Measurements from ENCODE around the gene SSNA1.
A peak's percentile ranks its signal among the peaks of the same experiment; 100 is the strongest.

SSNA1 gene

DNA sequence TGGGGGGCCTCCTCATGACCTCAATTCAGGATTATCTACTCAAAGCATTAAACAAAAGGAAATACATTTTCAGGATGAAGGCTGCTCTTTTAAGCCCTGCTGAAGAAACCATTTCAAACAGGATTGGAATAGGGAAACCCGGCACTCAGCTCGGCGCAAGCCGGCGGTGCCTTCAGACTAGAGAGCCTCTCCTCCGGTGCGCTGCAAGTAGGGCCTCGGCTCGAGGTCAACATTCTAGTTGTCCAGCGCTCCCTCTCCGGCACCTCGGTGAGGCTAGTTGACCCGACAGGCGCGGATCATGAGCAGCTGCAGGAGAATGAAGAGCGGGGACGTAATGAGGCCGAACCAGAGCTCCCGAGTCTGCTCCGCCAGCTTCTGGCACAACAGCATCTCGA, 16.3 kb downstream of the SSNA1 start:
- peak overlapping the region; percentile 85 for H3K4me3 ChIP-seq (ENCODE audit: low read depth, low read length)
- TF ChIP-seq, protein P1, sequence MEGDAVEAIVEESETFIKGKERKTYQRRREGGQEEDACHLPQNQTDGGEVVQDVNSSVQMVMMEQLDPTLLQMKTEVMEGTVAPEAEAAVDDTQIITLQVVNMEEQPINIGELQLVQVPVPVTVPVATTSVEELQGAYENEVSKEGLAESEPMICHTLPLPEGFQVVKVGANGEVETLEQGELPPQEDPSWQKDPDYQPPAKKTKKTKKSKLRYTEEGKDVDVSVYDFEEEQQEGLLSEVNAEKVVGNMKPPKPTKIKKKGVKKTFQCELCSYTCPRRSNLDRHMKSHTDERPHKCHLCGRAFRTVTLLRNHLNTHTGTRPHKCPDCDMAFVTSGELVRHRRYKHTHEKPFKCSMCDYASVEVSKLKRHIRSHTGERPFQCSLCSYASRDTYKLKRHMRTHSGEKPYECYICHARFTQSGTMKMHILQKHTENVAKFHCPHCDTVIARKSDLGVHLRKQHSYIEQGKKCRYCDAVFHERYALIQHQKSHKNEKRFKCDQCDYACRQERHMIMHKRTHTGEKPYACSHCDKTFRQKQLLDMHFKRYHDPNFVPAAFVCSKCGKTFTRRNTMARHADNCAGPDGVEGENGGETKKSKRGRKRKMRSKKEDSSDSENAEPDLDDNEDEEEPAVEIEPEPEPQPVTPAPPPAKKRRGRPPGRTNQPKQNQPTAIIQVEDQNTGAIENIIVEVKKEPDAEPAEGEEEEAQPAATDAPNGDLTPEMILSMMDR (IDR thresholded peaks at IDR 0.05; ENCODE audit: control insufficient read depth, extremely low read depth, insufficient read depth) = no peak
- no peak for DNase-seq (ENCODE audit: low read depth)

DNA sequence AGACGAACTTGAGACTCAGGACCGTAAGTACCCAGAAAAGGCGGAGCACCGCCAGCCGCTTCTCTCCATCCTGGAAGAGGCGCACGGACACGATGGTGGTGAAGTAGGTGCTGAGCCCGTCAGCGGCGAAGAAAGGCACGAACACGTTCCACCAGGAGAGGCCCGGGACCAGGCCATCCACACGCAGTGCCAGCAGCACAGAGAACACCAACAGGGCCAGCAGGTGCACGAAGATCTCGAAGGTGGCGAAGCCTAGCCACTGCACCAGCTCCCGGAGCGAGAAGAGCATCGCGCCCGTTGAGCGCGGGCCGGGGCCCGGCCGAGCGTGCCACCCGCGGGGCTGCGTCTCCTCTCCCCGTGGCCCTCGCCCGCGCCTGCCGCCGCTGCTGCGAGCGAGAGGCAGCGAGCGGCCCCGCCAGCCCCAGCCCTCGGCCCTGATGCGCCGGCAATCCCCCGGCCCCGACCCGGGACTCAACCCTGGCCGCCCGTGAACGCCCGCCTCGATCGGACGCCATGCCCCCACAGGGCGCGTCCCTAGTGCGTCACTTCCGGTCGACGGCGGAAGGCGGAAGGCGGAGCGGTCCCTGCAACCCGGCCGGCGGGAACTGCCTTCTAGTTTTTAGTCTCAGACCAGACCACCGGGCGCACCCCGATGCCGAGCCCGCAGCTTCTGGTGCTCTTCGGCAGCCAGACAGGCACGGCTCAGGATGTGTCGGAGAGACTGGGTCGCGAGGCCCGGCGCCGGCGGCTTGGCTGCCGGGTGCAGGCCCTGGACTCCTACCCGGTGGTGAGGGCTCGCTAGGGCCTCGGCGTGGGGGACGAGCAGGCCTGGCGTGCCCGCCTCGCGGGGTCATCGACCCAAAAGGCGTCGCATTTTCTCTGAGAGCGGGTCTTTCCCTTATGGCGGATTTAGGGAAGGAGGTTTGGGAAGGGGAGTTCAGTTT, 16.9 kb downstream of the SSNA1 start, which contains the start of the genes NDOR1 and TMEM203:
NDOR1 (plus strand) TSS at position 575 of the 944 bp plus-strand sequence; CDS start at position 653, 78 bp downstream.
TMEM203 (minus strand) TSS at position 523 of the 944 bp plus-strand sequence; CDS start at position 289, 234 bp downstream.
- TF ChIP-seq, protein P1 (IDR thresholded peaks at IDR 0.05; ENCODE audit: control insufficient read depth, extremely low read depth, insufficient read depth) = no peak
- peak within 1 kb of the TSS; percentile 85 for H3K4me3 ChIP-seq (ENCODE audit: low read depth, low read length)
- DNase-seq (ENCODE audit: low read depth) = no peak

DNA sequence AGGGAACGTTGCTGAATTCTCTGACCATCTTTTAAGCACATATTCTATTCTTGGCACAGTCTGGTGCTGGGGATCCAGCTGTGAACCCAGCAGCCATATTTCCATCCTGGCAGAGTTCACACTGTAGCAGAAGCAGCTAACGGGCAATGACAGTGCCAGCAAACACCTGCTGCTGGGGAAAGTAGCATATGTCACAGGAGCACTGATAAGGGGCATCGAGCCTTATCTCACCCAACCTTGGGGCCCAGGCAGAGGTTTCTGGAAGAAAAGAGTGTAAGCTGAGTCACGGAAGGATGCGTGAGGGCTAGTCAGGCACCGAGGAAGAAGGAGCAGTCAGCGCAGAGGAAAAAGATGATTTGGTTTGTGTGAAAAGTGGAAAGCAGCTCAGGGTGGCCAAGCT, 18.1 kb downstream of the SSNA1 start:
- TF ChIP-seq, protein P1 (IDR thresholded peaks at IDR 0.05; ENCODE audit: control insufficient read depth, extremely low read depth, insufficient read depth) = no peak
- DNase-seq (ENCODE audit: low read depth) = no peak
- H3K4me3 ChIP-seq (ENCODE audit: low read depth, low read length) = peak overlapping the region; percentile 85

DNA sequence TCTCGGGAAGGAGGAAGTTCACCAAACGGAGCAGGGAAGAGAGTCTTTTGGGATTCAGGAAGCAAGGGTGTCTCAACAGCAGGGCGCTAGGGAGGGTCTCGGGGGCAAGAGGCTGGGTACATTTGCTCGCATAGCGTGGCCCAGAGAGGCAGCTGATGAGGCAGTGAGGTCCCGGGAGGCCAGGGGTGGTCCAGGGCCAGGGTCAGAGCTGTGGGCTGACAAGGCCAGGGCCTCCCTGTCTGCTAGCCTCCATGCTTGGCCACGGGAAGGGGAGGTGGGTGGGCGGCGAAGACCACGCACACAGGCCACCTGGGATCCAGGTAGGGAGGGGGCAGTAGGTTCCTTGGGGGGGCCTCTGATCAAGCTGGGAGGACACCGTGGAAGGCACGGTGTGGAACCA, 23.1 kb downstream of the SSNA1 start:
- DNase-seq (ENCODE audit: low read depth) = no peak
- no peak overlapping the region for H3K4me3 ChIP-seq (ENCODE audit: low read depth, low read length)
- TF ChIP-seq, protein P1 (IDR thresholded peaks at IDR 0.05; ENCODE audit: control insufficient read depth, extremely low read depth, insufficient read depth) = no peak

DNA sequence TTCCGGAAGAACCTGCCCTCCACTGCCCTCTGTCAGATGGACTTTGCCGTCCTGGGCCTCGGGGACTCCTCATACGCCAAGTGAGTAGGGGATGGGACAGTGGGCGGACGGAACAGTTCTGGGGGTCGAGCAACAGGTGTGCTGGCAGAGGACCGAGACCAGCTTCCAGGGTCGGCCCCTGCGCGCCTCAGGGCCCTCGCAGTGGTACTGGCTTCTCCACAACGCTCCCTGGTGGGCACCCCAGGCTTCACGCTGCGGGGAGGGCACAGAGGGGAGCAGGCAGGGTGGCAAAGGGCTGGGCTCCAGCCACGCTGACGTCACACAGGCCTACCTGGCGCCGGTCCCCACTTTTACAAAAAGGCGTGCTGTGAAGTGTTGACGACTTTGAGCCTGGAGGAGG, 24.0 kb downstream of the SSNA1 start:
- TF ChIP-seq, protein P1 (IDR thresholded peaks at IDR 0.05; ENCODE audit: control insufficient read depth, extremely low read depth, insufficient read depth) = no peak
- no peak for DNase-seq (ENCODE audit: low read depth)

DNA sequence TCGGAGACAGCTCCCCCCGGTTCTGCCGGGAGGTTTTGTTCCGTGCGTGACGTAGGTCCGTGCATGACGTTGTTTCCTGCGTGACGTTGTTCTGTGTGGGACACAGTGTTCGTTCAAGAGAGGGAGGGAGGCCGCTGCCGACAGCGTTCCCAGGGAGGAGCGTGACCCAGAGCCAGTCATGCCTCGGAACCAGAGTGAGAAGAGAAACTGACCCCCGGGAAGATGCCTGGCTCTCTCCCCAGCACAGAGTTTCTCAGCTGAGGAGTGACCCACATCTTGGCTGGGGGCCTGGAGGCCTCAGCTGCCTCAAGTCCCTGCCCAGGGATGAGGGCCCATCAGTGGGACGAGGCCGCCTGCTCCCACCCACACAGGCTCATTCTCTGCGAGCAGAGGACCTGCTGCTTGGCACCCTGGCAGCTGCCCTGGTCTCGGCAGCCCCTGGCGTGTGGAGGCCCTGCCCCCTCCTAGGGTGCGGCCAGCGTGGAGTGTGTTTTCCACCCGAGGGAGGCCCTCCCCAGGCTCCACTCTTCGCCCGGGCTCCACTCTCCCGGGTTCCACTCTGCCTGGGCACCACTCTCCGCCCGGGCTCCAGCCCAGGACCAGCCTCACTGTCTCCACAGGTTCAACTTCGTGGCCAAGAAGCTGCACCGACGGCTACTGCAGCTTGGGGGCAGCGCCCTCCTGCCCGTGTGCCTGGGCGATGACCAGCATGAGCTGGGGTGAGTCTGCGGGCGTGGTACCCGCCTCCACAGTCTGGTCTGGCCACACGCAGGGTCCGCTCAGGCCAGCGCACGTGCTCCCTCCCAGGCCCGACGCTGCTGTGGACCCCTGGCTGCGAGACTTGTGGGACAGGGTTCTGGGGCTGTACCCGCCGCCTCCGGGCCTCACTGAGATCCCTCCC, 24.9 kb downstream of the SSNA1 start:
- H3K4me3 ChIP-seq (ENCODE audit: low read depth, low read length) = no peak overlapping the region
- no peak for DNase-seq (ENCODE audit: low read depth)
- TF ChIP-seq, protein P1 (IDR thresholded peaks at IDR 0.05; ENCODE audit: control insufficient read depth, extremely low read depth, insufficient read depth) = no peak

More for the DNA sequence above, 24.0 kb downstream of the SSNA1 start:
- H3K4me3 ChIP-seq (ENCODE audit: low read depth, low read length) = no peak overlapping the region
